HEK293 (cell line): ENCODE measurements around the gene FILIP1.

ENCODE experiments used
- GLI4 ChIP-seq: fragments of 450-650 bp; formaldehyde crosslinking; IDR thresholded peaks from 2 replicates; pipeline ENCODE4 v1.5.1; 2016; ENCODE audit warnings: missing biosample characterization, missing genetic modification characterization
- GLIS2 ChIP-seq: fragments of 450-650 bp; formaldehyde crosslinking; IDR thresholded peaks from 2 replicates; pipeline ENCODE4 v1.5.1; 2016; ENCODE audit warnings: missing biosample characterization, missing genetic modification characterization
- RBAK ChIP-seq: fragments of 450-650 bp; formaldehyde crosslinking; IDR thresholded peaks from 2 replicates; pipeline ENCODE4 v1.5.1; 2016; ENCODE audit warnings: missing biosample characterization, missing genetic modification characterization
- WT1 ChIP-seq: fragments of 450-650 bp; formaldehyde crosslinking; IDR thresholded peaks from 2 replicates; pipeline ENCODE4 v1.5.1; 2016; ENCODE audit warnings: missing biosample characterization, missing genetic modification characterization
- YY1 ChIP-seq: fragments of 450-650 bp; formaldehyde crosslinking; IDR thresholded peaks from 2 replicates; pipeline ENCODE4 v1.5.1; 2018; ENCODE audit warnings: missing biosample characterization, missing genetic modification characterization
- ZBTB20 ChIP-seq: fragments of 450-650 bp; formaldehyde crosslinking; IDR thresholded peaks from 2 replicates; pipeline ENCODE4 v1.5.1; 2016; ENCODE audit warnings: missing biosample characterization, missing genetic modification characterization
- ZFP3 ChIP-seq: fragments of 450-650 bp; formaldehyde crosslinking; IDR thresholded peaks from 2 replicates; pipeline ENCODE4 v1.5.1; 2016; ENCODE audit warnings: low read depth, missing biosample characterization, missing genetic modification characterization
- ZNF292 ChIP-seq: fragments of 450-650 bp; formaldehyde crosslinking; IDR thresholded peaks from 2 replicates; pipeline ENCODE4 v1.5.1; 2016; ENCODE audit warnings: low read depth, missing biosample characterization, missing genetic modification characterization, borderline replicate concordance
- ZNF621 ChIP-seq: fragments of 450-650 bp; formaldehyde crosslinking; IDR thresholded peaks from 2 replicates; pipeline ENCODE4 v1.5.1; 2017; ENCODE audit warnings: missing biosample characterization, missing genetic modification characterization
- ZNF776 ChIP-seq: fragments of 450-650 bp; formaldehyde crosslinking; IDR thresholded peaks from 2 replicates; pipeline ENCODE4 v1.5.0; 2017; ENCODE audit warnings: missing biosample characterization, missing genetic modification characterization, borderline replicate concordance
- ZNF785 ChIP-seq: fragments of 450-650 bp; formaldehyde crosslinking; IDR thresholded peaks from 2 replicates; pipeline ENCODE4 v1.5.1; 2016; ENCODE audit warnings: missing biosample characterization, missing genetic modification characterization
- TF ChIP-seq, protein P1 (sequence below): fragments of 450-650 bp; formaldehyde crosslinking; IDR thresholded peaks from 2 replicates; pipeline ENCODE4 v1.5.1; 2016; ENCODE audit warnings: missing biosample characterization, missing genetic modification characterization
- TF ChIP-seq, protein P2 (sequence below): fragments of 450-650 bp; formaldehyde crosslinking; IDR thresholded peaks from 2 replicates; pipeline ENCODE4 v1.5.1; 2017; ENCODE audit warnings: missing biosample characterization, missing genetic modification characterization
- TF ChIP-seq, protein P3 (sequence below): fragments of 450-650 bp; IDR thresholded peaks from 2 replicates; pipeline ENCODE4 v1.5.1; 2018; ENCODE audit warnings: missing biosample characterization, mild to moderate bottlenecking, missing genetic modification characterization

DNA sequence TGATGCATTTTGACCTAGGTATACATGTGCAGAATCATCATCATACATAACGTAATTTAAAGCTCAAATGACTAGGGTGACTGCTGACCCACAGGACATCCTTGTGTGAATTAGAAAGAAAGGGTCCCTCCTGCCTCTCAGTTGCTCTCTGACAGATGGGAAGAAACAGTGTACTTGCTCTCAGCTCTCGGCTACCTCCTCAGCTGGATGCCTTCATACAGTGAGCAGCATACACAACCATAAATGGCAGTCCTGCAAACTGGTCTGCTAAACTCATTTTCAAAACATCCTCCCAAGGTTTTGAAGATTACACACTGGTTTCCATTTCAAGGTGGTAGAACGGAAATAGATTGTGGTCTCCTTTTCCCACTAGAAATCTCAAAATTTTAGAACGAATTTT, 26.3 kb downstream of the FILIP1 start:
- TF ChIP-seq, protein P1, sequence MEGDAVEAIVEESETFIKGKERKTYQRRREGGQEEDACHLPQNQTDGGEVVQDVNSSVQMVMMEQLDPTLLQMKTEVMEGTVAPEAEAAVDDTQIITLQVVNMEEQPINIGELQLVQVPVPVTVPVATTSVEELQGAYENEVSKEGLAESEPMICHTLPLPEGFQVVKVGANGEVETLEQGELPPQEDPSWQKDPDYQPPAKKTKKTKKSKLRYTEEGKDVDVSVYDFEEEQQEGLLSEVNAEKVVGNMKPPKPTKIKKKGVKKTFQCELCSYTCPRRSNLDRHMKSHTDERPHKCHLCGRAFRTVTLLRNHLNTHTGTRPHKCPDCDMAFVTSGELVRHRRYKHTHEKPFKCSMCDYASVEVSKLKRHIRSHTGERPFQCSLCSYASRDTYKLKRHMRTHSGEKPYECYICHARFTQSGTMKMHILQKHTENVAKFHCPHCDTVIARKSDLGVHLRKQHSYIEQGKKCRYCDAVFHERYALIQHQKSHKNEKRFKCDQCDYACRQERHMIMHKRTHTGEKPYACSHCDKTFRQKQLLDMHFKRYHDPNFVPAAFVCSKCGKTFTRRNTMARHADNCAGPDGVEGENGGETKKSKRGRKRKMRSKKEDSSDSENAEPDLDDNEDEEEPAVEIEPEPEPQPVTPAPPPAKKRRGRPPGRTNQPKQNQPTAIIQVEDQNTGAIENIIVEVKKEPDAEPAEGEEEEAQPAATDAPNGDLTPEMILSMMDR (tag by site-specific recombination): no peak
- no peak for TF ChIP-seq ZNF785 (tag by site-specific recombination)
- no peak for TF ChIP-seq YY1 (tag by site-specific recombination)
- TF ChIP-seq WT1 (tag by site-specific recombination): no peak
- no peak for TF ChIP-seq GLI4 (tag by site-specific recombination)
- no peak for TF ChIP-seq ZBTB20
- no peak for TF ChIP-seq ZFP3
- TF ChIP-seq, protein P2, sequence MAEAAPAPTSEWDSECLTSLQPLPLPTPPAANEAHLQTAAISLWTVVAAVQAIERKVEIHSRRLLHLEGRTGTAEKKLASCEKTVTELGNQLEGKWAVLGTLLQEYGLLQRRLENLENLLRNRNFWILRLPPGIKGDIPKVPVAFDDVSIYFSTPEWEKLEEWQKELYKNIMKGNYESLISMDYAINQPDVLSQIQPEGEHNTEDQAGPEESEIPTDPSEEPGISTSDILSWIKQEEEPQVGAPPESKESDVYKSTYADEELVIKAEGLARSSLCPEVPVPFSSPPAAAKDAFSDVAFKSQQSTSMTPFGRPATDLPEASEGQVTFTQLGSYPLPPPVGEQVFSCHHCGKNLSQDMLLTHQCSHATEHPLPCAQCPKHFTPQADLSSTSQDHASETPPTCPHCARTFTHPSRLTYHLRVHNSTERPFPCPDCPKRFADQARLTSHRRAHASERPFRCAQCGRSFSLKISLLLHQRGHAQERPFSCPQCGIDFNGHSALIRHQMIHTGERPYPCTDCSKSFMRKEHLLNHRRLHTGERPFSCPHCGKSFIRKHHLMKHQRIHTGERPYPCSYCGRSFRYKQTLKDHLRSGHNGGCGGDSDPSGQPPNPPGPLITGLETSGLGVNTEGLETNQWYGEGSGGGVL (tag by site-specific recombination): no peak
- no peak for TF ChIP-seq RBAK (tag by site-specific recombination)
- TF ChIP-seq ZNF292 (tag by site-specific recombination): no peak
- TF ChIP-seq ZNF621 (tag by site-specific recombination): no peak
- TF ChIP-seq, protein P3, sequence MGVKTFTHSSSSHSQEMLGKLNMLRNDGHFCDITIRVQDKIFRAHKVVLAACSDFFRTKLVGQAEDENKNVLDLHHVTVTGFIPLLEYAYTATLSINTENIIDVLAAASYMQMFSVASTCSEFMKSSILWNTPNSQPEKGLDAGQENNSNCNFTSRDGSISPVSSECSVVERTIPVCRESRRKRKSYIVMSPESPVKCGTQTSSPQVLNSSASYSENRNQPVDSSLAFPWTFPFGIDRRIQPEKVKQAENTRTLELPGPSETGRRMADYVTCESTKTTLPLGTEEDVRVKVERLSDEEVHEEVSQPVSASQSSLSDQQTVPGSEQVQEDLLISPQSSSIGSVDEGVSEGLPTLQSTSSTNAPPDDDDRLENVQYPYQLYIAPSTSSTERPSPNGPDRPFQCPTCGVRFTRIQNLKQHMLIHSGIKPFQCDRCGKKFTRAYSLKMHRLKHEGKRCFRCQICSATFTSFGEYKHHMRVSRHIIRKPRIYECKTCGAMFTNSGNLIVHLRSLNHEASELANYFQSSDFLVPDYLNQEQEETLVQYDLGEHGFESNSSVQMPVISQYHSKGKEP (tag by site-specific recombination): no peak
- no peak for TF ChIP-seq ZNF776 (tag by site-specific recombination)
- no peak for TF ChIP-seq GLIS2 (tag by site-specific recombination)
